Measurements from ENCODE around the gene DUT. TPM values are rescaled to one million over a fixed set of nuclear protein-coding genes. Genes with fewer than 3 reads are reported as not detected.
A peak's percentile ranks its signal among the peaks of the same experiment; 100 is the strongest.

The DUT gene
- total and polyA plus RNA-seq, 2 of the 8 experiments (the other 6 are each of a cell fraction or from before 2014, with no cell fraction given), result 71.5 to 246 TPM

GRCh38 chr15:48318131-48318530, 13.1 kb upstream of the DUT start:
- Histone ChIP-seq H3K14ac (ENCODE audit: insufficient read length) (no peak overlapping the region), H3K4me2 (ENCODE audit: insufficient read depth in 1 of 2, low read depth in 2 of 2, low read length in 2 of 2) (peak overlapping the region in 1 of 2 experiments; percentile 52; a peak in 1 of 4 replicates), H3K23me2 (ENCODE audit: low read depth, low read length) (no peaks in the 10 kb centered on the region), H2BK5ac (ENCODE audit: low read depth, low read length) (no peak overlapping the region), H2BK12ac (ENCODE audit: low read depth, low read length) (no peak overlapping the region), H4K5ac (ENCODE audit: insufficient read length, low read depth, low read length) (no peak overlapping the region), H2BK15ac (ENCODE audit: low read length) (no peak overlapping the region), H3K56ac (replicated peaks; ENCODE audit: insufficient read length, low read depth, low read length) (no peak overlapping the region), H3K9me3 (ENCODE audit: insufficient read depth in 2 of 2, low read depth in 1 of 2, low read length in 1 of 2) (no peaks in the 10 kb centered on the region), H3K79me2 (ENCODE audit: control insufficient read depth in 1 of 2, insufficient read depth in 2 of 2, low read length in 2 of 2) (no peaks in the 10 kb centered on the region), H3K27ac (ENCODE audit: low read depth, low read length) (no peak overlapping the region), H3K4ac (replicated peaks; ENCODE audit: insufficient read length, low read depth, low read length) (no peak overlapping the region), H3K4me1 (replicated peaks in 1 of 4; ENCODE audit: control insufficient read depth in 3 of 4, insufficient read depth in 4 of 4, low read length in 3 of 4) (peaks cover 2 to 8% (median 4%) of the 10 kb centered on the region in 4 experiments; a peak in 6 of 7 replicates), H3K36me3 (ENCODE audit: control insufficient read depth in 2 of 4, insufficient read depth in 4 of 4, low read length in 3 of 4) (no peaks in the 10 kb centered on the region), H3K27me3 (replicated peaks in 1 of 4; ENCODE audit: control insufficient read depth in 3 of 4, extremely low read depth in 1 of 4, insufficient read depth in 3 of 4, low read length in 3 of 4) (no peaks in the 10 kb centered on the region), H2BK20ac (ENCODE audit: low read length) (no peak overlapping the region), H3K18ac (ENCODE audit: extremely low read depth, low read length) (peak overlapping the region; percentile 56; the same call in 1 of the 2 replicates), H4K20me1 (replicated peaks in 1 of 2; ENCODE audit: control insufficient read depth in 1 of 2, insufficient read depth in 2 of 2, low read length in 2 of 2) (no peaks in the 10 kb centered on the region), H2AFZ (ENCODE audit: low read length) (no peak overlapping the region), H2AK5ac (ENCODE audit: low read depth, low read length) (no peak overlapping the region), H3K23ac (ENCODE audit: insufficient read length) (no peak overlapping the region), H4K91ac (replicated peaks; ENCODE audit: insufficient read length, low read length) (no peak overlapping the region), H3K79me1 (ENCODE audit: low read depth, low read length) (no peaks in the 10 kb centered on the region), H2BK120ac (replicated peaks; ENCODE audit: low read depth, low read length) (peak overlapping the region; percentile 52), H4K8ac (ENCODE audit: extremely low read depth, insufficient read depth, low read length) (no peak overlapping the region), H3K4me3 (ENCODE audit: extremely low read depth in 1 of 4, insufficient read depth in 2 of 4, low read depth in 3 of 4, low read length in 4 of 4) (no peak overlapping the region), H3K9ac (replicated peaks in 1 of 4; ENCODE audit: extremely low read depth in 1 of 4, low read depth in 3 of 4, low read length in 3 of 4) (no peak overlapping the region)
- FAIRE-seq, result peak; percentile 81
- TF ChIP-seq, protein P1, sequence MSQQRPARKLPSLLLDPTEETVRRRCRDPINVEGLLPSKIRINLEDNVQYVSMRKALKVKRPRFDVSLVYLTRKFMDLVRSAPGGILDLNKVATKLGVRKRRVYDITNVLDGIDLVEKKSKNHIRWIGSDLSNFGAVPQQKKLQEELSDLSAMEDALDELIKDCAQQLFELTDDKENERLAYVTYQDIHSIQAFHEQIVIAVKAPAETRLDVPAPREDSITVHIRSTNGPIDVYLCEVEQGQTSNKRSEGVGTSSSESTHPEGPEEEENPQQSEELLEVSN (IDR thresholded peaks at IDR 0.05), result peak; percentile 98
- TF ChIP-seq HDAC2 (IDR thresholded peaks at IDR 0.05; ENCODE audit: borderline replicate concordance in 1 of 2, low read depth in 2 of 2, low read length in 2 of 2), result peak in 1 of 2 experiments; percentile 90; a peak in 1 of 4 replicates
- TF ChIP-seq, protein P2, sequence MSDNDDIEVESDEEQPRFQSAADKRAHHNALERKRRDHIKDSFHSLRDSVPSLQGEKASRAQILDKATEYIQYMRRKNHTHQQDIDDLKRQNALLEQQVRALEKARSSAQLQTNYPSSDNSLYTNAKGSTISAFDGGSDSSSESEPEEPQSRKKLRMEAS (IDR thresholded peaks at IDR 0.05), result peak; percentile 89
- TF ChIP-seq JUND (IDR thresholded peaks at IDR 0.05; ENCODE audit: low read length), result no peak
- 0 out of 2 replicates have a peak, but pooled peaks have one; percentile 26 for TF ChIP-seq USF2 (IDR thresholded peaks at IDR 0.05; ENCODE audit: low read length)
- DNase-seq (ENCODE audit: low read depth in 1 of 2, low spot score in 2 of 2), result no peak
- 44% methylated on average over 6 of the region's 6 CpGs; no CpG with 5 or more reads in 1 of the 2 experiments for WGBS, 2 experiments (ENCODE audit: extremely low coverage in 1 of 2, insufficient coverage in 1 of 2, insufficient read length in 1 of 2, insufficient replicate concordance in 2 of 2, low coverage in 1 of 2, low lambda C conversion rate in 2 of 2, missing lambda C conversion rate in 1 of 2)
- ChIA-PET POLR2A (ENCODE audit: partially characterized antibody) (interaction anchor here (0.8 kb wide), 1 partner anchor 10 kb away, joined by 3 read pairs; no protein-coding TSS in a partner anchor), CTCF (ENCODE audit: partially characterized antibody) (interaction anchor here (1.3 to 1.4 kb wide), 2 partner anchors 12 to 18 kb away, joined by 3 read pairs; no protein-coding TSS in a partner anchor)

All from H1 (cell line).